ENCODE results near the gene AIFM3.

Gene AIFM3

GRCh38 chr22:20985720-20986119 is 18.7 kb downstream of the AIFM3 start:
- TF ChIP-seq CTCF (IDR thresholded peaks at IDR 0.05), result no peak
- no peak for DNase-seq (ENCODE audit: low spot score)
- H3K27ac ChIP-seq, result no peak overlapping the region
- H3K4me3 ChIP-seq, result no peak overlapping the region

- Histone ChIP-seq H3K4me3 (no peak overlapping the region), H3K27ac (no peak overlapping the region)
- DNase-seq (ENCODE audit: low spot score), result no peak
- no peak for TF ChIP-seq CTCF (IDR thresholded peaks at IDR 0.05)
These were observed 19.3 kb downstream of the AIFM3 start for GRCh38 chr22:20986365-20986764.

- H3K4me3 ChIP-seq, result no peak overlapping the region
- TF ChIP-seq CTCF (IDR thresholded peaks at IDR 0.05), result no peak
- H3K27ac ChIP-seq, result no peak overlapping the region
- no peak for DNase-seq (ENCODE audit: low spot score)
These were observed 20.3 kb downstream of the AIFM3 start for GRCh38 chr22:20987375-20987774.

- DNase-seq (ENCODE audit: low spot score), result no peak
- H3K27ac ChIP-seq, result no peak overlapping the region
- H3K4me3 ChIP-seq, result no peak overlapping the region
- TF ChIP-seq CTCF (IDR thresholded peaks at IDR 0.05), result no peak
These were observed 21.7 kb downstream of the AIFM3 start for GRCh38 chr22:20988573-20989322.

- no peak for DNase-seq (ENCODE audit: low spot score)
- TF ChIP-seq CTCF (IDR thresholded peaks at IDR 0.05), result no peak
- no peak overlapping the region for H3K27ac ChIP-seq
- H3K4me3 ChIP-seq, result no peak overlapping the region
These were observed 22.5 kb downstream of the AIFM3 start for GRCh38 chr22:20989323-20990138.

- no peak for DNase-seq (ENCODE audit: low spot score)
- no peak for TF ChIP-seq CTCF (IDR thresholded peaks at IDR 0.05)
- no peak overlapping the region for H3K27ac ChIP-seq
These were observed 23.4 kb downstream of the AIFM3 start for GRCh38 chr22:20990184-20991180.

More at GRCh38 chr22:20990184-20991180, 23.4 kb downstream of the AIFM3 start:
- no peak overlapping the region for H3K4me3 ChIP-seq
